ENCODE data around the gene FOXN3. TPM values are rescaled to one million over a fixed set of nuclear protein-coding genes. Genes with fewer than 3 reads are reported as not detected.

Gene FOXN3
- total RNA-seq, 4 donors from 2014 or later, result 27.4 to 91.4 (median 39.2) TPM

GRCh38 chr14:89331398-89331797 lies 85.6 kb downstream of the FOXN3 start:
- Histone ChIP-seq H3K4me3 (no peak overlapping the region), H3K36me3 (peaks cover 0 to 41% (median 0%) of the 10 kb centered on the region in 3 donors), H3K4me1 (peaks cover 0 to 25% (median 16%) of the 10 kb centered on the region in 3 donors), H3K27me3 (no peaks in the 10 kb centered on the region), H3K9me3 (no peaks in the 10 kb centered on the region), H3K27ac (no peak overlapping the region)
- TF ChIP-seq POLR2A (IDR thresholded peaks at IDR 0.05) (no peak), CTCF (IDR thresholded peaks at IDR 0.05) (no peak)
- DNase-seq, result no peak
- intact Hi-C loops (cut with DNase I), result no loop called here
- WGBS, 2 donors, result 76 to 85% methylated on average over 5 of the region's 5 CpGs

GRCh38 chr14:89330236-89331002 lies 86.6 kb downstream of the FOXN3 start:
- TF ChIP-seq POLR2A (IDR thresholded peaks at IDR 0.05), result no peak
- no peak for TF ChIP-seq CTCF (IDR thresholded peaks at IDR 0.05)
- 71 to 87% methylated on average over 10 of the region's 11 CpGs for WGBS, 2 donors
- Histone ChIP-seq H3K4me1 (peaks cover 0 to 25% (median 16%) of the 10 kb centered on the region in 3 donors), H3K4me3 (no peak overlapping the region), H3K36me3 (peaks cover 0 to 51% (median 0%) of the 10 kb centered on the region in 3 donors), H3K27me3 (no peaks in the 10 kb centered on the region), H3K9me3 (no peaks in the 10 kb centered on the region), H3K27ac (peak overlapping the region in 2 of 4 donors; percentile 56 to 75)
- no peak for DNase-seq
- intact Hi-C loops (cut with DNase I), result no loop called here

GRCh38 chr14:89327771-89328212 lies 89.2 kb downstream of the FOXN3 start:
- no peak for TF ChIP-seq POLR2A (IDR thresholded peaks at IDR 0.05)
- no peak for TF ChIP-seq CTCF (IDR thresholded peaks at IDR 0.05)
- Histone ChIP-seq H3K36me3 (peaks cover 0 to 45% (median 0%) of the 10 kb centered on the region in 3 donors), H3K4me3 (no peak overlapping the region), H3K27ac (no peak overlapping the region), H3K9me3 (no peaks in the 10 kb centered on the region), H3K4me1 (peaks cover 0 to 25% (median 16%) of the 10 kb centered on the region in 3 donors), H3K27me3 (no peaks in the 10 kb centered on the region)
- 64 to 88% methylated on average over 4 to 5 of the region's 5 CpGs for WGBS, 2 donors
- intact Hi-C loops (cut with DNase I), result no loop called here
- no peak for DNase-seq

- 60 to 76% methylated on average over 4 of the region's 4 CpGs for WGBS, 2 donors
- Histone ChIP-seq H3K27me3 (no peaks in the 10 kb centered on the region), H3K27ac (no peak overlapping the region), H3K9me3 (no peaks in the 10 kb centered on the region), H3K4me3 (no peak overlapping the region), H3K36me3 (peaks cover 0 to 41% (median 0%) of the 10 kb centered on the region in 3 donors), H3K4me1 (peaks cover 0 to 34% (median 17%) of the 10 kb centered on the region in 3 donors)
- no peak for TF ChIP-seq POLR2A (IDR thresholded peaks at IDR 0.05)
- TF ChIP-seq CTCF (IDR thresholded peaks at IDR 0.05), result no peak
- no peak for DNase-seq
- intact Hi-C loops (cut with DNase I), result no loop called here
Observed at GRCh38 chr14:89325959-89326358, 91.1 kb downstream of the FOXN3 start.

GRCh38 chr14:89325299-89325883 lies 91.6 kb downstream of the FOXN3 start:
- Histone ChIP-seq H3K4me1 (peaks cover 0 to 30% (median 11%) of the 10 kb centered on the region in 3 donors), H3K4me3 (no peak overlapping the region), H3K36me3 (peaks cover 0 to 37% (median 0%) of the 10 kb centered on the region in 3 donors), H3K27ac (no peak overlapping the region), H3K9me3 (no peaks in the 10 kb centered on the region), H3K27me3 (no peaks in the 10 kb centered on the region)
- 88% methylated on average over 1 of the region's 2 CpGs; no CpG with 5 or more reads in 1 of the 2 donors for WGBS, 2 donors
- intact Hi-C loops (cut with DNase I), result no loop called here
- DNase-seq, result no peak
- TF ChIP-seq CTCF (IDR thresholded peaks at IDR 0.05), result no peak
